Caki2 (cell line): ENCODE data around the gene MERTK. TPM values are rescaled to one million over a fixed set of nuclear protein-coding genes. Genes with fewer than 3 reads are reported as not detected.

Experiments
- total RNA-seq: library from RNA; depleted of rRNA; stranded (reverse); fragments of >200 nt; shearing (Covaris generic); gene quantifications from 2 replicates; pipeline ENCODE4 v1.2.3, GENCODE V29; 2014; ENCODE audit warnings: low replicate concordance; rRNA removed

The MERTK gene
- total RNA-seq, 1 experiment from 2014 or later: 9.3 TPM

Other genes with a start within 250 kb of the MERTK start
- 48.3 and 49.1 TPM in 2 replicates for gene ANAPC1, start 14.4 kb upstream of the MERTK start, total RNA-seq
- 18.1 and 20.7 TPM in 2 replicates for gene TMEM87B, start 156.7 kb downstream of the MERTK start, total RNA-seq
- 8.1 and 13.6 TPM in 2 replicates for gene FBLN7, start 239.8 kb downstream of the MERTK start, total RNA-seq